Measurements from ENCODE around the gene RAB23. TPM values are rescaled to one million over a fixed set of nuclear protein-coding genes. Genes with fewer than 3 reads are reported as not detected.

The RAB23 gene
- total and polyA plus RNA-seq, 8 donors, result 0.69 to 4.5 (median 1.6) TPM

GRCh38 chr6:57162516-57162915 is 59.6 kb downstream of the RAB23 start:
- no peaks in the 10 kb centered on the region for H3K27me3 ChIP-seq
- no peak overlapping the region for H3K27ac ChIP-seq
- no peak for ATAC-seq
- no peak for DNase-seq
- H3K4me3 ChIP-seq, result no peak overlapping the region
- peaks cover 0 to 9% (median 4%) of the 10 kb centered on the region in 3 donors for H3K36me3 ChIP-seq
- peaks cover 0 to 2% (median 0%) of the 10 kb centered on the region in 4 donors for H3K9me3 ChIP-seq
- intact Hi-C loops (cut with DNase I), result no loop called here
- H3K4me1 ChIP-seq, result no peaks in the 10 kb centered on the region
- no peak for FAIRE-seq
- no peak for TF ChIP-seq CTCF (IDR thresholded peaks at IDR 0.05)
- 68 to 70% methylated on average over 3 of the region's 3 CpGs for WGBS, 2 donors

GRCh38 chr6:57162028-57162427 is 60.1 kb downstream of the RAB23 start:
- Histone ChIP-seq H3K27me3 (no peaks in the 10 kb centered on the region), H3K36me3 (peaks cover 0 to 9% (median 4%) of the 10 kb centered on the region in 3 donors), H3K4me3 (no peak overlapping the region), H3K4me1 (no peaks in the 10 kb centered on the region), H3K27ac (no peak overlapping the region), H3K9me3 (peaks cover 0 to 2% (median 0%) of the 10 kb centered on the region in 4 donors)
- no peak for DNase-seq
- TF ChIP-seq CTCF (IDR thresholded peaks at IDR 0.05), result no peak
- ATAC-seq, result no peak
- intact Hi-C loops (cut with DNase I), result no loop called here
- no peak for FAIRE-seq
- 74 to 75% methylated on average over 2 of the region's 2 CpGs for WGBS, 2 donors

- Histone ChIP-seq H3K27me3 (no peaks in the 10 kb centered on the region), H3K4me1 (no peaks in the 10 kb centered on the region), H3K27ac (no peak overlapping the region), H3K9me3 (peaks cover 0 to 2% (median 0%) of the 10 kb centered on the region in 4 donors), H3K36me3 (peaks cover 0 to 7% (median 0%) of the 10 kb centered on the region in 3 donors), H3K4me3 (no peak overlapping the region)
- ATAC-seq, result no peak
- no peak for TF ChIP-seq CTCF (IDR thresholded peaks at IDR 0.05)
- DNase-seq, result no peak
- FAIRE-seq, result no peak
- intact Hi-C loops (cut with DNase I), result no loop called here
- WGBS, 2 donors, result 91 to 95% methylated on average over 2 of the region's 2 CpGs
Measured at GRCh38 chr6:57159127-57159526, 63.0 kb downstream of the RAB23 start.

GRCh38 chr6:57158658-57159057 is 63.4 kb downstream of the RAB23 start:
- H3K36me3 ChIP-seq, result peaks cover 0 to 7% (median 4%) of the 10 kb centered on the region in 3 donors
- no peak for ATAC-seq
- intact Hi-C loops (cut with DNase I), result no loop called here

More at GRCh38 chr6:57158658-57159057, 63.4 kb downstream of the RAB23 start:
- FAIRE-seq (no peak), DNase-seq (no peak)
- H3K4me3 ChIP-seq, result no peak overlapping the region
- H3K4me1 ChIP-seq, result no peaks in the 10 kb centered on the region
- H3K9me3 ChIP-seq, result peaks cover 0 to 2% (median 0%) of the 10 kb centered on the region in 4 donors
- H3K27ac ChIP-seq, result no peak overlapping the region
- no peak for TF ChIP-seq CTCF (IDR thresholded peaks at IDR 0.05)
- H3K27me3 ChIP-seq, result no peaks in the 10 kb centered on the region
